Mucosa of descending colon (tissue), 3 donors: Measurements from ENCODE around the gene STX2. TPM values are rescaled to one million over a fixed set of nuclear protein-coding genes. Genes with fewer than 3 reads are reported as not detected.

Experiments used
- ATAC-seq: fragments of 200-7000 bp; cut with Tn5 transposase; one replicate; pipeline ENCODE4 v1.9.1; 2020; ENCODE audit warnings: mild to moderate bottlenecking, moderate library complexity
- DNase-seq, 3 donors: peaks; one replicate each; pipeline ENCODE4 v3.0.0-alpha.2; 2020
- H3K36me3 ChIP-seq: fragments of 200-600 bp; one replicate; pipeline ENCODE4 v1.8.0; 2021; ENCODE audit warnings: low read depth, mild to moderate bottlenecking
- H3K4me1 ChIP-seq: fragments of 200-600 bp; one replicate; pipeline ENCODE4 v1.8.0; 2021; ENCODE audit warnings: low read depth, mild to moderate bottlenecking
- H3K4me3 ChIP-seq: fragments of 200-600 bp; one replicate; pipeline ENCODE4 v1.8.0; 2021; ENCODE audit warnings: mild to moderate bottlenecking
- H3K9me3 ChIP-seq: fragments of 200-600 bp; one replicate; pipeline ENCODE4 v1.8.0; 2021; ENCODE audit warnings: mild to moderate bottlenecking
- intact Hi-C, 2 donors: fragments of 100-400 bp; cut with DNase I in 1 of 2; cut with micrococcal nuclease in 1 of 2; formaldehyde crosslinking; loops; one replicate each; pipeline versions ENCODE4 v1.11.0 to v1.11.1; 2022; cut with DNase I, micrococcal nuclease
- total RNA-seq, 3 donors: library from RNA; stranded (reverse); fragmentation: NEBNext Ultra II Directional in 2 of 3; extraction: Animal tissue kit (Norgen Biotek cat#: 25700) in 2 of 3; gene quantifications; one replicate each; pipeline versions ENCODE4 v1.2.1 to v1.2.4, GENCODE V29; 2021 to 2023
- TF ChIP-seq, protein P1 (sequence below): fragments of 200-600 bp; IDR thresholded peaks from one replicate; pipeline ENCODE4 v1.8.0; 2022; ENCODE audit warnings: antibody characterized with exemption, mild to moderate bottlenecking
- donor health status: DM: no; HTN: no; CAD: no; lungs with moderate emphysema.
- donor health status: DM: no; HTN: no; CAD: no.
- donor health status: DM: no; HTN: yes; CAD: no.

Gene STX2
- total RNA-seq, 3 donors from 2014 or later, result 1.6 to 34.2 (median 4.4) TPM

DNA sequence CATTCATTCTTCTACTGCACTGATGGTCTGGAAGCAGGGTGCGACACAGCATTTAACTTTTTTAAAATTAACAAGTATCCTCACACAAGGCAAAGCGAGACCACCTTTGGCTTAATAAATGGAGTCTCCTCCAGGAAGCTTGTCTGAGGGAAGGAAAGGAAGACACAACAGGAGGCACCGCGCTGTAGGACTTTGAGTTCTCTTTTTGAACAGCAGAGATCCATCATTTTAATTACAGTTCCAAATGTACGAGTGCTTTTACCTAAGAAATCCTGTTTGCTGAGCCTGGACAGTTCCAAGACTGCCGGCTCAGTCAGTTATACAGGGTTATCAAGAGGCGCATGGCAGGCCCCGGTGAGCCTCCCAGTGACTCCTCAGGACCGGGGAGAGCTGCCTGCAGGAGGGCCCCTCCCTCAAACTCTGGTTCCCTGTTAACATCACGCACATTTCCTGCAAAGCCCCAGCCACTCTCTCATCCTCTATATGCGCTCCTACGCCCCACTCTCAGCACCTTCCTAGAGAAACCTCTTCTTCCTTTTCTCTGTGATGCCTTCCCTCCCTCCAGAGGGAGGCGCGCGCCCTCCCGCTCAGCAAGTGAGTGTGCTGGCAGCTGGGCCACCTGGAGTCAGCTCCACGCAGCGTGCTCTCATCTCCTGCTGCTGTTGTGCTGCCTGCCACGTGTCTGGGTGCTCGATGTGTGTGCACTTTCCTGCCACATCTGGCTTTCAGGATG is 46.1 kb downstream of the STX2 start:
- Histone ChIP-seq H3K9me3 (no peaks in the 10 kb centered on the region), H3K36me3 (no peaks in the 10 kb centered on the region), H3K4me1 (no peaks in the 10 kb centered on the region), H3K4me3 (no peak overlapping the region)
- ATAC-seq (no peak), DNase-seq (no peak)
- TF ChIP-seq, protein P1, sequence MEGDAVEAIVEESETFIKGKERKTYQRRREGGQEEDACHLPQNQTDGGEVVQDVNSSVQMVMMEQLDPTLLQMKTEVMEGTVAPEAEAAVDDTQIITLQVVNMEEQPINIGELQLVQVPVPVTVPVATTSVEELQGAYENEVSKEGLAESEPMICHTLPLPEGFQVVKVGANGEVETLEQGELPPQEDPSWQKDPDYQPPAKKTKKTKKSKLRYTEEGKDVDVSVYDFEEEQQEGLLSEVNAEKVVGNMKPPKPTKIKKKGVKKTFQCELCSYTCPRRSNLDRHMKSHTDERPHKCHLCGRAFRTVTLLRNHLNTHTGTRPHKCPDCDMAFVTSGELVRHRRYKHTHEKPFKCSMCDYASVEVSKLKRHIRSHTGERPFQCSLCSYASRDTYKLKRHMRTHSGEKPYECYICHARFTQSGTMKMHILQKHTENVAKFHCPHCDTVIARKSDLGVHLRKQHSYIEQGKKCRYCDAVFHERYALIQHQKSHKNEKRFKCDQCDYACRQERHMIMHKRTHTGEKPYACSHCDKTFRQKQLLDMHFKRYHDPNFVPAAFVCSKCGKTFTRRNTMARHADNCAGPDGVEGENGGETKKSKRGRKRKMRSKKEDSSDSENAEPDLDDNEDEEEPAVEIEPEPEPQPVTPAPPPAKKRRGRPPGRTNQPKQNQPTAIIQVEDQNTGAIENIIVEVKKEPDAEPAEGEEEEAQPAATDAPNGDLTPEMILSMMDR, result no peak
- intact Hi-C loops, result no loop called here

DNA sequence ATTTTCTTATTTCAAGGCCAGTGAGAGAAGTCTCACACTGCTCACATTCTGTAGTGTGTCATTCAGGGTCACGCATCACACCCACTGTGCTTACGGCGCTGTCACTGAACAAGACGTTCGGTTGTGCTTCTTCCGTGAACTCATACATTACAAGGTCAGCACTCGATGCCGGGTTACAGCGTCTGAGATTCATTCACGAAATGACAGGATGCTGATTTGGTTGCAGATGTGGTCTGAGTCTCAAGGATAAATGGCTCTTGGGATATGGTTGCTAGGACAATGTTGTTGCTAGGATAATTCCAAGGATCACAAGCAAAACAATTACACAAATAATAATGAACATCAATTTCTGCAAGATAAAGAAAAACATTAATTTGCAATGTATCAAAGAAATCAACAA is 47.4 kb downstream of the STX2 start:
- intact Hi-C loops, result no loop called here
- TF ChIP-seq, protein P1, result no peak
- DNase-seq, result no peak
- H3K36me3 ChIP-seq, result no peaks in the 10 kb centered on the region
- H3K4me3 ChIP-seq, result no peak overlapping the region
- no peaks in the 10 kb centered on the region for H3K4me1 ChIP-seq
- H3K9me3 ChIP-seq, result no peaks in the 10 kb centered on the region
- no peak for ATAC-seq

DNA sequence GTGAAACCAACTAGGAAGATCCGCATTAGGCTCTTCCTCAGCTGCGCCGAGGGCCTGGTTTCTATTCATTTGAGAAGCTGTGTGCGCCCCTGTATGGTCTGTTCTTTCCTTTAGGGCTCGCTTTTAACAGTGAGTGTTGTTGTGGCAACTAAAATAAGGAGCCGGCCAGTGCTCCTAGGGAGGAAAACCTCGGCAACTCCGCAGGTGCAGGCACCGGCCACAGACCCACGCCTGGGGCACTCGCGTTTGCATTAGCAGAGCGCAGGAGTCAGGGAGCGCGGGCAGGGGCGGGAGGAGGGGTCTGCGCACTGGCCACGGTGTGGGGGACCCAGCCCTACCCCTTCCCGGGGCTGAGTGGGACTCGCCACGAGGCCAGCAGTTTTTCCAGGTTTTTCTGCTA is 50.5 kb downstream of the STX2 start:
- DNase-seq (no peak), ATAC-seq (no peak)
- no peaks in the 10 kb centered on the region for H3K36me3 ChIP-seq
- H3K4me3 ChIP-seq, result no peak overlapping the region
- peaks cover 9% of the 10 kb centered on the region for H3K9me3 ChIP-seq
- no peaks in the 10 kb centered on the region for H3K4me1 ChIP-seq
- TF ChIP-seq, protein P1, result no peak
- intact Hi-C loops, result no loop called here

DNA sequence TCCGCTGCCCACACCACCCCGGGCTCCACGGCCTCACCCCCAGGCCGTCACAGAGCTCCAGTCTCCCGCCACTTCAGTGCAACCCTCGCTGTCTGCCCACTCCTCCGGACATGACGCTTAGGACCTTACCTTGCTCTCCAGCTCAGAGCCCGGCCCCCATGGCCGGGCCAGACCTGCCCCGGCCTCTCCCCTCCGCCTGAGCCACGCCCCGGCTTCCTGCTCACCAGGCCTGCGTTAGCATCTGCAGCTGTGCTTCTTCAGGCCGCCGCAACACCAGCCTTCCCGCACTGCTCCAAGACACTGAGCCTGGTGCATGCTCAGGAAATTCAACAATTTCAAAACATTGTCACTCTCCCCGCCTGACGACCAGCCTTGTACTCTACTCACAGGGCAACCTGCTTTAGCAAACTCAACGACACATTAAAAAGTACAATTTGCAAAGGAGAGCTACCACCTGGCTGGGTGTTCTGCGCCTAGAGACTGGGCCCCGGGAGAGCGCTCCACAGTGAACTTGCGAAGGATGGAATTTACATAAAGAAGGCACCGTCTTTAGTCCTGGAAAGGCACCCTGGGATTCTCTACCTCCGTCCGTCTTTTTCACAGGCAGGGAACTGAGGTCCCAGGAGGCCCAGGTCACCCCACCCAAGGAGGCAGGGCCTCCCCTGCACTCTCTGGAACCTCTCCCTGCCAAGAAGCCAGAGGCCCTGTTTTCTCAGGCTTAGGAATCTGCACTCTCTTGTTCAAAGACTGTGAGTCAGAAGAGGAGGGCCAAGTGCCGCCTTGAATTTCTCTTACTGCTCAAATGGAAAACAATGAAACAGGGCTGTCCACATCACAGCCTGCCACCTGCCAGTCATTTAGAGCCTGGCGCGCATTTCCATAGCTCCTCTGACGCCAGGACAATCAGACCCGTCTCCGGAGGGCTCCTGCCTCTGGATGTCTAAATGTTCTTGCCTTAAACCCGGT is 51.3 kb downstream of the STX2 start:
- DNase-seq (no peak), ATAC-seq (no peak)
- TF ChIP-seq, protein P1, result no peak
- Histone ChIP-seq H3K4me3 (no peak overlapping the region), H3K9me3 (peaks cover 9% of the 10 kb centered on the region), H3K4me1 (no peaks in the 10 kb centered on the region), H3K36me3 (no peaks in the 10 kb centered on the region)
- intact Hi-C loops, result no loop called here

DNA sequence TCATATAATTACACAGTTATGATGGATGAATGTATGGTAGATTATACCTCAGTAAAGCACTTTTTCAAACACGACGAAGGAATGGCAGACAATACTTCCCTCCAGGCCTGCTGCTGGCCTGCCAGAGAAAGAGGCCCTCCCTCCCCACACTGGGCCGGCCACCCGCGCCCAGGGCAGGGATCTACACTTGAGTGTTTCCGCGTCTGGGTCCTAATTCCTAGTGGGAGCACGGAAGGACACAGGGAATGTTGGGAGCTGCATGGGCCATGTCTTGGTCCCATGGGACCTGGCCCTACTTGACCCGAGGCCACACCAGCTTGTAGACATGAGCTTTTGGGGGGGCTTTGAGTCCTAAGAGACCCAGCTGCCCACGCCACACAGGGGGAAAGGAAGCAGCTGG is 52.0 kb downstream of the STX2 start:
- intact Hi-C loops, result no loop called here
- Histone ChIP-seq H3K4me1 (no peaks in the 10 kb centered on the region), H3K36me3 (no peaks in the 10 kb centered on the region), H3K9me3 (peaks cover 9% of the 10 kb centered on the region), H3K4me3 (no peak overlapping the region)
- ATAC-seq (no peak), DNase-seq (no peak)
- TF ChIP-seq, protein P1, result no peak
